ENCODE results near the gene CPAMD8.

DNA sequence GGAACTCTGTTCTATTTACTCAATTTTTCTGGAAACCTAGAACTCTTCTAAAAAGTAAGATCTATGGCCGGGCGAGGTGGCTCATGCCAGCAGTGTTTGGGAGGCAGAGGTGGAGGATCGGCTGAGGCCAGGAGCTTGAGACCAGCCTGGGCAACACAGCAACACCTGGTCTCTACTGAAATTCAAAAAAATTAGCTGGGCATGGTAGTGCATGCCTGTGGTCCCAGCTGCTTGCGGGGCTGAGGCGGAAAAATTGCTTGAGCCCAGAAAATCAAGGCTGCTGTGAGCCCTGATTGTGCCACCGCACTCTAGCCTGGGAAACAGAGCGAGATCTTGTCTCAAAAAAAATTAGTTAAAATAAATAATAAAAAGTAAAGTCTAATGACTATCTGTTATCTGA is 109.2 kb downstream of the CPAMD8 start:
- TF ChIP-seq, protein P1, sequence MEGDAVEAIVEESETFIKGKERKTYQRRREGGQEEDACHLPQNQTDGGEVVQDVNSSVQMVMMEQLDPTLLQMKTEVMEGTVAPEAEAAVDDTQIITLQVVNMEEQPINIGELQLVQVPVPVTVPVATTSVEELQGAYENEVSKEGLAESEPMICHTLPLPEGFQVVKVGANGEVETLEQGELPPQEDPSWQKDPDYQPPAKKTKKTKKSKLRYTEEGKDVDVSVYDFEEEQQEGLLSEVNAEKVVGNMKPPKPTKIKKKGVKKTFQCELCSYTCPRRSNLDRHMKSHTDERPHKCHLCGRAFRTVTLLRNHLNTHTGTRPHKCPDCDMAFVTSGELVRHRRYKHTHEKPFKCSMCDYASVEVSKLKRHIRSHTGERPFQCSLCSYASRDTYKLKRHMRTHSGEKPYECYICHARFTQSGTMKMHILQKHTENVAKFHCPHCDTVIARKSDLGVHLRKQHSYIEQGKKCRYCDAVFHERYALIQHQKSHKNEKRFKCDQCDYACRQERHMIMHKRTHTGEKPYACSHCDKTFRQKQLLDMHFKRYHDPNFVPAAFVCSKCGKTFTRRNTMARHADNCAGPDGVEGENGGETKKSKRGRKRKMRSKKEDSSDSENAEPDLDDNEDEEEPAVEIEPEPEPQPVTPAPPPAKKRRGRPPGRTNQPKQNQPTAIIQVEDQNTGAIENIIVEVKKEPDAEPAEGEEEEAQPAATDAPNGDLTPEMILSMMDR (IDR thresholded peaks at IDR 0.05): no peak
- no peak for TF ChIP-seq POLR2A (IDR thresholded peaks at IDR 0.05)
